Measurements from ENCODE around the gene ATG9B.

DNA sequence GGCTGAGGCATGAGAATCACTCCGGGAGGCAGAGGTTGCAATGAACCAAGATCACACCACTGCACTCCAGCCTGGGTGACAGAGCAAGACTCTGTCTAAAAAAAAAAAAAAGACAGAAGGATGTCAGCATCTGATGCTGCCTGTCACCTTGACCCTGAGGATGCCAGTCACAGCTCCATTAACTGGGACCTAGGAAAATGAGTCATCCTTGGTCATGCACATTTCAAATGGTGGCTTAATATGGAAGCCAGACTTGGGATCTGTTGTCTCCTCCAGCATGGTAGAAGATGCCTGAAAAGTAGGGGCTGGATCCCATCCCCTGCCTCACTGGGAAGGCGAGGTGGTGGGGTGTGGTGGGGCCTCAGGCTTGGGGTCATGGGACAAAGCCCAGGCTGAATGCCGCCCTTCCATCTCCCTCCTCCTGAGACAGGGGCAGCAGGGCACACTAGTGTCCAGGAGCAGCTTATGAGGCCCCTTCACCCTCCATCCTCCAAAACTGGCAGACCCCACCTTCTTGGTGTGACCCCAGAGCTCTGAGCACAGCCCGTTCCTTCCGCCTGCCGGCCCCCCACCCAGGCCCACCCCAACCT is 32.1 kb downstream of the ATG9B start:
- TF ChIP-seq RARB (CRISPR knock-in tag; IDR thresholded peaks at IDR 0.05) (no peak), CSRNP3 (CRISPR knock-in tag; IDR thresholded peaks at IDR 0.05) (no peak), GLIS3 (CRISPR knock-in tag; IDR thresholded peaks at IDR 0.05) (no peak), ZFP3 (CRISPR knock-in tag; IDR thresholded peaks at IDR 0.05) (no peak), PATZ1 (CRISPR knock-in tag; IDR thresholded peaks at IDR 0.05; ENCODE audit: borderline replicate concordance) (no peak), TOX (CRISPR knock-in tag; IDR thresholded peaks at IDR 0.05; ENCODE audit: borderline replicate concordance) (no peak), OSR1 (CRISPR knock-in tag; IDR thresholded peaks at IDR 0.05) (no peak), ZFP30 (CRISPR knock-in tag; IDR thresholded peaks at IDR 0.05) (no peak), PPARA (CRISPR knock-in tag; IDR thresholded peaks at IDR 0.05; ENCODE audit: borderline replicate concordance) (no peak), ZNF565 (CRISPR knock-in tag; conservative IDR thresholded peaks at IDR 0.05; ENCODE audit: low read depth) (no peak), ARNTL (CRISPR knock-in tag; IDR thresholded peaks at IDR 0.05; ENCODE audit: borderline replicate concordance, low read depth) (no peak), ZNF70 (CRISPR knock-in tag; IDR thresholded peaks at IDR 0.05) (no peak), BACH2 (CRISPR knock-in tag; IDR thresholded peaks at IDR 0.05; ENCODE audit: borderline replicate concordance) (no peak)

Data from SK-N-SH treated with all-trans-retinoic acid at 6 μM for 48 hours (cell line).